Stimulated activated CD8-positive, alpha-beta memory T cell treated with anti-CD3 and anti-CD28 coated beads, Interleukin-7, amount 100 ng/mL, for 48 hours (primary cell): Measurements from ENCODE around the gene RNF146.
"Not testable (repeated sequence)": the region's sequence is repeated elsewhere in the genome, so short reads cannot be mapped to it uniquely, and the experiment has no call there.

Experiments used
- DNase-seq, 2 donors: peaks; one replicate each; pipeline ENCODE4 v3.0.0-alpha.2; 2020; ENCODE audit warnings: low read depth in 1 of 2; ENCODE audit errors: extremely low read depth in 1 of 2

The RNF146 gene

GRCh38 chr6:127266178-127266891 is at the start of gene RNF146:
Gene RNF146, plus strand, starts transcription at chr6:127266864. Its CDS starts 13,475 bp downstream, at chr6:127280339.
- DNase-seq = peak; percentile 49 to 50

GRCh38 chr6:127219869-127220268 is 46.8 kb upstream of the RNF146 start:
- DNase-seq = no peak

- no peak for DNase-seq
Measured at GRCh38 chr6:127221201-127221600, 45.5 kb upstream of the RNF146 start.

DNA sequence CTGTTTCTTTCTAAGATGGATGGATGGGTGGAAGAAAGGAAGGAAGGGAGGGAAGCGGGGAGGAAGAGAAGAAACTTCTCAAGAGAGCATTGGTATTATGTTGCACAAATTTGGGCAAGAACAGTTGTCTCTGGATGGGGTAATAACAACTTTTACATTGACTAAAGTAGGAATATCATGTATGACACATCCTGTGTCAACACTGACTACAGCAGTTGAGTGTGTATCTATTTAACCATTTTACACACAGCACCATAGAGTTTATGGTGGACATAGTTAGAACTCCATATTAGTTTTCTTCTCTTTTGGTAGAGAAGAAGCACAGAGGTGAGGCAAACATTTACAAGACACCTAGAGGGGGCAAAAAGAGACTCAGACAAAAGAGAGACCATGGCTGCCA is 44.2 kb upstream of the RNF146 start:
- DNase-seq = no peak

- DNase-seq = no peak
Measured at GRCh38 chr6:127225497-127225896, 41.2 kb upstream of the RNF146 start.

- not testable (repeated sequence) for DNase-seq
Measured at GRCh38 chr6:127233819-127234218, 32.8 kb upstream of the RNF146 start.

DNA sequence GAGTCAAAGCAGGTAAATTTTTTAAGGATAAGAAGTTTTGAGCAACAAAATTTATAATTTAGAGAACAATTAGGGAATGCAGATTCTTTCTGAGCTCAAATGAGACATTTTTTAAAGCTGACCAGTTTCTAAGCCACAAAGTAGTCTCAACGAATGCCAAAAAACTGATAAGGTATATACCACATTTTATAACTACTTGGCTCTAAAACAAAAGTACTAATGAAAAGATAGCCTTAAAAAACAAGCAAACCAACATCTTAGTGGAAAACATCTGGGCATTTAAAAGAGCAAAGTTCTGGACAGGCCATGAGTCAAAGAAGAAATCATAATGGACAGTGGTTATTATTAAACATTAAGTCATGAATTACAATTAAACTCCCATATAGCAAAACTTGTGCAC is 23.2 kb upstream of the RNF146 start:
- DNase-seq = no peak

DNA sequence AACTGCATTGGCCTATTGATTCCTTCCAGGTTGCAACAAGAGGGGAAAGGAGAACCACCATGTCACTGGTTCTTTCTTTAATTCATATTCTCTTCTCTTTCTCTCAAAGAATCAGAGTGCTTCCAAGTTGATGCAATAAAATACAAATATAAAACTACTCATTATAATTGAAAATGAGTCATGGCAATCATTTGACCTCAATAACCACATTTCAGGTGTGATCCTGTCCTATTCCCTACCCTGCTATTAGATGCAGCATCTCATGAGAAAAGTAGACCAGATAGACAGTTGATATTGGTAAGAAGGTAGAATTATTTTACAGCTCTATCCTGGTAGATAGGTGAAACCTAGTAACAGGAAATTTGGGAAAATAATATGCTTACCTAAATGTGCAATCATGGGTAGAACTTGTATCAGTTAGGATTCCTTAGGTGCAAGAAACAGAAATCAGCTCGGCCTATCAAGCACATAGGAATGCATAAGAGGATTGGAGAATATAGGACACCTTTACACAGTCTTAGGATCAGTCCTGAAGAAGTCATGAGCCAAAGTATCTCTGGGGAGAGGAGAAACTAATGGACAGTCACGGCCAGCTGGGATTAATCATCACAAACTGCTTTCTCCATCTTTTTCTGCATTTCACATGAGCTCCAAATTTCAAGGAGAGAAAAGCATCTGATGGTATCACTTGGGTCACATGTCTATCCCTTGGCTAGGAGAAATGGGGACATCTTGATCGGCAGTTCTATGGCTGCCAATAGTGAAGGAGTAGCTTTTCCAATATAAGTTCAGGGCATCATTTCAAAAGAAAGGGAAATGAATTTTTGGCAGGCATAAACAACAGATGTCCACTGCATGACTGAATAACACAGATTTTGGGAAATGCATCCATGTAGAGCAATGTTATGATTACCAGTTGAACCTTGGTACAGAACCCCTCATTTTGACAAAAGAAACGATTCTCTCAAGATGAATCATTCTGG is 19.3 kb upstream of the RNF146 start:
- no peak for DNase-seq

DNA sequence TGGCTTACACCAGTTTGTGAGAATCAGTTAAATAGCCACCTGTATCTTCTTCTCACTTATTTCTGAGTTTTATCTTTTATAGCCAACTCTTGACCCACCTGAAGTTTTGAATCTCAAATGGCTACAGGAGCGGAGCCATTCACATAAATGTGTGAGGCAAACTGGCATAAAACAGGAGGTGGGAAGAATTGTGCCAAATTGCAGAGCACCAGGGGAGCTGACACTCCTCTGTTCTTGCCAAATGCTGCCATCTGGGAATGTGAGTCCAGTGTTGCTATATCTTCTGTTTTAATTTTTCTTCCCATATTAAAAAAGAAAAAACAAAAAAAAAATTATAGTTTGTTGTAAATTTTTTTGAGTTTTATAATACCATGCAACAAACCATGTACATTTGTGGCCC is 17.0 kb upstream of the RNF146 start:
- DNase-seq = no peak

DNA sequence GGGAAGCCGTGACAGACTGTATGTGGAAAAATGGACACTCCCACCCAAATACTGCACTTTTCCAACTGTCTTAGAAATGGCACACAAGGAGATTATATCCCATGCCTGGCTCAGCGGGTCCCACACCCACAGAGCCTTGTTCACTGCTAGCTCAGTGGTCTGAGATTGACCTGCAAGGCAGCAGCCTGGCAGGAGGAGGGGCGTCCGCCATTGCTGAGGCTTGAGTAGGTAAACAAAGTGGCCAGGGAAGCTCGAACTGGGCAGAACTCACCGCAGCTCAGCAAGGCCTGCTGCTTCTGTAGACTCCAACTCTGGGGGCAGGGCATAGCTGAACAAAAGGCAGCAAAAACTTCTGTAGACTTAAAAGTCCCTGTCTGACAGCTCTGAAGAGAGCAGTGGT is 11.4 kb upstream of the RNF146 start:
- no peak for DNase-seq

DNA sequence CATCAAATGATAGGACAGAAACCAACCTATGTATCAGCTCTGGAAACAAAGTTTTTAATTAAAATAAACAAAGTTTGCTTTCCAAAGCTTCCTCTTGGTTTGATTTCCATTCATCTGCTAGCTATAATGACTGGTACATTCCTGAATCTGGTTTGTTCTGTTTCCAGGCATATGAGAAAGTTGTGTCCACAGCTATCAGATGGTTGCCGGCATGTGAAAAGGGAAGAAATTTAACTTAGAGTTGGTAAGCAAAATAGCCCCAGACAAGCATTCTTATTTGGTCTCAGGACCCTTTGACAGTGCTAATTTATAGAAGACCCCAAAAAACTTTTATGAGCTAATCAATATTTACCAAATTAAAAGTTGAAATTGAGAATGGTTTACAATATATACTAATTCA is 3.8 kb upstream of the RNF146 start:
- DNase-seq = no peak

GRCh38 chr6:127263481-127263880 is 3.2 kb upstream of the RNF146 start:
- DNase-seq = no peak

DNA sequence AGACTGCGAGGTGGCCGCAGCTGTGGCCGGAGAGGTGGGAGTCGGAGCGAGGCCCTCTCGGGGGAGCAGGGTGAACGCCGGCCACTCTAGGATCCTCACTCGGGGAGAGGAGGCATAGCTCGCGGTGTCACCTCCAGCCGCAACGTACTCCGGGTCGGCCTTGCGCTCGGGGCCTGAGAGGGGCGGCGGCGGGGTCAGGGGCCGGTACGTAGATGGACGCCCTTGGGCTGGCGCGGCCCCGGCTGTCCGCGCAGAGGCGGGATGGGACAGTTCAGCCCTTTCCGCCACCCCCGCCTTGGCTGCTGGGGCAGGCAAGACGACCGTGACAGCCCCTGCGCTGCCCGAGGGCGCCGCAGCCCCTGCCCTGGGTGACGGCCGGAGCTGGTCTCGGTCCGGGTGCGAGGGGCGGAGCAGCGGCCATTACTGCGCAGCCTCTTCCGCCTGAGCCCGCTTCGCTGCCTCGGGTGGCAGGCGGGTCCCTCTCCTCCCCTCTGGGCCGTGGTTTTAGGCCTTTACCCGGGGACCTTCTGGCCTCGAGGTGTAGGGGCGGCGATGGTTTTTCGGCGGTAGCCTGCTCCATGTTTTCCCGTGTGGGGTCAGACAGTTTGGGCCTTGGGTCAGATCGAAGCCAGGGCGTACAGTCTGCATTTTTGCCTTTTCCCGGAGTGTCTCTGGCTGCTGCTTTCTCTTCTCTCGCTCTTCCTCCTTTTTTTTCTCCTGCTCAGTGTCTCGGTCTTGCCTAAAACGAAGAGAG is 405 bp downstream of the RNF146 start:
- peak; percentile 29 to 47 for DNase-seq

- no peak for DNase-seq
Measured at GRCh38 chr6:127267646-127268625, 1.3 kb downstream of the RNF146 start.

DNA sequence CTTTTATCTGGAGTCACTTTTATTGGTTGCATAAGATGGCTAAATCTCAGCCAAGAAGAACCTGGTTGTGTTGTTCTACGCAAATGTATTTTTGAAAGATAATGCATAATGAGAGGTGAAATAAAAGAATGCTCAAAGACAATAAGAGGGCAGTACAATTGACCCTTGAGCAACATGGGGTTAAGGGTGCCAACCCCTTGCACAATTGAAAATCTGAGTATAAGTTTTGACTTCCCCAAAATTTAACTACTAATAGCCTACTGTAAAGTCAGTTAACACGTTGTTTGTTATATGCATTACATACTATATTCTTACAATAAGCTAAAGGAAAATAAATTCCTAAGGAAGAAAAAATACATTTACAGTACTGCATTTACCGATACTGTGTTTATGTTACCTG is 5.9 kb downstream of the RNF146 start:
- DNase-seq = no peak

GRCh38 chr6:127273499-127273898 is 6.8 kb downstream of the RNF146 start:
- no peak for DNase-seq

- no peak for DNase-seq
Measured at GRCh38 chr6:127276331-127276730, 9.7 kb downstream of the RNF146 start.

GRCh38 chr6:127277878-127278843 is 11.5 kb downstream of the RNF146 start:
- DNase-seq = no peak

GRCh38 chr6:127279815-127280214 is 13.2 kb downstream of the RNF146 start:
- no peak for DNase-seq
